ENCODE results near the gene WDR33.

The WDR33 gene

GRCh38 chr2:127681288-127681804, 129.6 kb downstream of the WDR33 start:
- TF ChIP-seq CREB1 (IDR thresholded peaks at IDR 0.05; ENCODE audit: low read depth) (no peak), RAD21 (IDR thresholded peaks at IDR 0.05; ENCODE audit: low read depth) (no peak), TCF12 (IDR thresholded peaks at IDR 0.05; ENCODE audit: low read depth) (no peak), CEBPB (IDR thresholded peaks at IDR 0.05) (no peak), NFIC (IDR thresholded peaks at IDR 0.05) (no peak), EGR1 (IDR thresholded peaks at IDR 0.05) (no peak), USF1 (IDR thresholded peaks at IDR 0.05) (no peak), MAX (IDR thresholded peaks at IDR 0.05) (no peak), FOXM1 (IDR thresholded peaks at IDR 0.05; ENCODE audit: borderline replicate concordance, low read depth) (no peak), YY1 (IDR thresholded peaks at IDR 0.05; ENCODE audit: low read depth) (no peak), EP300 (IDR thresholded peaks at IDR 0.05; ENCODE audit: borderline replicate concordance) (no peak), ZBTB7A (IDR thresholded peaks at IDR 0.05; ENCODE audit: low read depth) (no peak), TAF1 (IDR thresholded peaks at IDR 0.05; ENCODE audit: low read depth) (no peak), REST (IDR thresholded peaks at IDR 0.05; ENCODE audit: low read depth) (no peak), TEAD4 (IDR thresholded peaks at IDR 0.05) (no peak)

GRCh38 chr2:127680706-127681287, 130.2 kb downstream of the WDR33 start:
- TF ChIP-seq YY1 (IDR thresholded peaks at IDR 0.05; ENCODE audit: low read depth) (no peak), CEBPB (IDR thresholded peaks at IDR 0.05) (no peak), RAD21 (IDR thresholded peaks at IDR 0.05; ENCODE audit: low read depth) (no peak), TCF12 (IDR thresholded peaks at IDR 0.05; ENCODE audit: low read depth) (no peak), NFIC (IDR thresholded peaks at IDR 0.05) (no peak), EP300 (IDR thresholded peaks at IDR 0.05; ENCODE audit: borderline replicate concordance) (no peak), USF1 (IDR thresholded peaks at IDR 0.05) (no peak), CREB1 (IDR thresholded peaks at IDR 0.05; ENCODE audit: low read depth) (no peak), EGR1 (IDR thresholded peaks at IDR 0.05) (no peak)

- TF ChIP-seq RAD21 (IDR thresholded peaks at IDR 0.05; ENCODE audit: low read depth) = no peak
- TF ChIP-seq ZBTB7A (IDR thresholded peaks at IDR 0.05; ENCODE audit: low read depth) = no peak
- no peak for TF ChIP-seq TCF12 (IDR thresholded peaks at IDR 0.05; ENCODE audit: low read depth)
- no peak for TF ChIP-seq FOXM1 (IDR thresholded peaks at IDR 0.05; ENCODE audit: borderline replicate concordance, low read depth)
- no peak for TF ChIP-seq EP300 (IDR thresholded peaks at IDR 0.05; ENCODE audit: borderline replicate concordance)
- TF ChIP-seq TAF1 (IDR thresholded peaks at IDR 0.05; ENCODE audit: low read depth) = no peak
- no peak for TF ChIP-seq TEAD4 (IDR thresholded peaks at IDR 0.05)
- no peak for TF ChIP-seq CEBPB (IDR thresholded peaks at IDR 0.05)
- TF ChIP-seq REST (IDR thresholded peaks at IDR 0.05; ENCODE audit: low read depth) = no peak
Measured at GRCh38 chr2:127679680-127680361, 131.2 kb downstream of the WDR33 start.

- TF ChIP-seq YY1 (IDR thresholded peaks at IDR 0.05; ENCODE audit: low read depth) (no peak), MAX (IDR thresholded peaks at IDR 0.05) (no peak), USF1 (IDR thresholded peaks at IDR 0.05) (no peak), CREB1 (IDR thresholded peaks at IDR 0.05; ENCODE audit: low read depth) (no peak), NFIC (IDR thresholded peaks at IDR 0.05) (no peak), TCF12 (IDR thresholded peaks at IDR 0.05; ENCODE audit: low read depth) (no peak), TEAD4 (IDR thresholded peaks at IDR 0.05) (no peak), REST (IDR thresholded peaks at IDR 0.05; ENCODE audit: low read depth) (no peak), ZBTB7A (IDR thresholded peaks at IDR 0.05; ENCODE audit: low read depth) (no peak), EGR1 (IDR thresholded peaks at IDR 0.05) (no peak), FOXM1 (IDR thresholded peaks at IDR 0.05; ENCODE audit: borderline replicate concordance, low read depth) (no peak), TAF1 (IDR thresholded peaks at IDR 0.05; ENCODE audit: low read depth) (no peak), EP300 (IDR thresholded peaks at IDR 0.05; ENCODE audit: borderline replicate concordance) (no peak), RAD21 (IDR thresholded peaks at IDR 0.05; ENCODE audit: low read depth) (no peak), CEBPB (IDR thresholded peaks at IDR 0.05) (no peak)
Measured at GRCh38 chr2:127678991-127679390, 132.0 kb downstream of the WDR33 start.

All from Ishikawa (cell line).